ENCODE data around the gene VAV2. TPM values are rescaled to one million over a fixed set of nuclear protein-coding genes. Genes with fewer than 3 reads are reported as not detected.

The VAV2 gene
- total and polyA plus RNA-seq, 4 donors = 4.9 to 26.4 (median 17.0) TPM

GRCh38 chr9:134026981-134027380, 34.9 kb upstream of the VAV2 start:
- DNase-seq (ENCODE audit: low spot score) = no peak

GRCh38 chr9:134026581-134026980, 34.5 kb upstream of the VAV2 start:
- no peak for DNase-seq (ENCODE audit: low spot score)
- Histone ChIP-seq H3K9me3 (ENCODE audit: control insufficient read depth in 4 of 4, low read length in 3 of 4) (no peaks in the 10 kb centered on the region), H3K4me3 (ENCODE audit: low read depth in 1 of 3, low read length in 3 of 3) (no peak overlapping the region), H3K27ac (ENCODE audit: low read depth in 1 of 2, low read length in 2 of 2) (no peak overlapping the region), H3K27me3 (ENCODE audit: control insufficient read depth in 4 of 4, insufficient read depth in 4 of 4, low read length in 3 of 4) (no peaks in the 10 kb centered on the region), H3K4me1 (ENCODE audit: control insufficient read depth in 4 of 4, insufficient read depth in 4 of 4, low read length in 3 of 4) (peaks cover 11 to 22% (median 21%) of the 10 kb centered on the region in 4 donors), H3K9ac (ENCODE audit: low read depth in 1 of 2, low read length in 2 of 2) (no peak overlapping the region), H3K36me3 (ENCODE audit: control insufficient read depth in 4 of 4, insufficient read depth in 3 of 4, low read depth in 1 of 4, low read length in 3 of 4) (peaks cover under 1 to 4% (median 3%) of the 10 kb centered on the region in 4 donors)
- WGBS = 95% methylated on average over 18 of the region's 18 CpGs
- TF ChIP-seq SP1 (IDR thresholded peaks at IDR 0.05) = no peak
- TF ChIP-seq ATF3 (IDR thresholded peaks at IDR 0.05) = no peak
- TF ChIP-seq HNF4G (IDR thresholded peaks at IDR 0.05) = no peak
- no peak for TF ChIP-seq JUND (IDR thresholded peaks at IDR 0.05)
- no peak for TF ChIP-seq ZBTB33 (IDR thresholded peaks at IDR 0.05)
- no peak for TF ChIP-seq GABPA (IDR thresholded peaks at IDR 0.05 in 1 of 2, conservative IDR thresholded peaks at IDR 0.05 in 1 of 2)
- TF ChIP-seq MAX (IDR thresholded peaks at IDR 0.05) = no peak
- TF ChIP-seq FOXA1 (IDR thresholded peaks at IDR 0.05) = no peak
- no peak for TF ChIP-seq YY1 (IDR thresholded peaks at IDR 0.05)
- TF ChIP-seq EGR1 (IDR thresholded peaks at IDR 0.05; ENCODE audit: low read depth in 2 of 2) = no peak

More at GRCh38 chr9:134026981-134027380, 34.9 kb upstream of the VAV2 start:
- no peaks in the 10 kb centered on the region for H3K27me3 ChIP-seq (ENCODE audit: control insufficient read depth in 4 of 4, insufficient read depth in 4 of 4, low read length in 3 of 4)
- H3K4me3 ChIP-seq (ENCODE audit: low read depth in 1 of 3, low read length in 3 of 3) = no peak overlapping the region
- H3K9me3 ChIP-seq (ENCODE audit: control insufficient read depth in 4 of 4, low read length in 3 of 4) = no peaks in the 10 kb centered on the region
- H3K27ac ChIP-seq (ENCODE audit: low read depth in 1 of 2, low read length in 2 of 2) = no peak overlapping the region
- no peak overlapping the region for H3K9ac ChIP-seq (ENCODE audit: low read depth in 1 of 2, low read length in 2 of 2)
- H3K4me1 ChIP-seq (ENCODE audit: control insufficient read depth in 4 of 4, insufficient read depth in 4 of 4, low read length in 3 of 4) = peaks cover 11 to 22% (median 21%) of the 10 kb centered on the region in 4 donors
- no peak for TF ChIP-seq HNF4G (IDR thresholded peaks at IDR 0.05)
- TF ChIP-seq SP1 (IDR thresholded peaks at IDR 0.05) = no peak
- TF ChIP-seq RXRA (IDR thresholded peaks at IDR 0.05) = no peak
- no peak for TF ChIP-seq ZBTB33 (IDR thresholded peaks at IDR 0.05)
- no peak for TF ChIP-seq YY1 (IDR thresholded peaks at IDR 0.05)
- TF ChIP-seq EGR1 (IDR thresholded peaks at IDR 0.05; ENCODE audit: low read depth in 2 of 2) = no peak
- TF ChIP-seq REST (IDR thresholded peaks at IDR 0.05) = no peak
- TF ChIP-seq GABPA (IDR thresholded peaks at IDR 0.05 in 1 of 2, conservative IDR thresholded peaks at IDR 0.05 in 1 of 2) = no peak
- no peak for TF ChIP-seq FOXA2 (IDR thresholded peaks at IDR 0.05)
- H3K36me3 ChIP-seq (ENCODE audit: control insufficient read depth in 4 of 4, insufficient read depth in 3 of 4, low read depth in 1 of 4, low read length in 3 of 4) = peaks cover 3 to 8% (median 4%) of the 10 kb centered on the region in 4 donors
- 96% methylated on average over 8 of the region's 8 CpGs for WGBS
